IPS DF 6.9 (cell line): Measurements from ENCODE around the gene SLC6A6.
"Not testable (repeated sequence)": the region's sequence is repeated elsewhere in the genome, so short reads cannot be mapped to it uniquely, and the experiment has no call there.

ENCODE experiments used
- DNase-seq: peaks from one replicate; pipeline ENCODE4 v3.0.0-alpha.2; 2013; ENCODE audit warnings: low read depth, low spot score
- H3K27ac ChIP-seq: one replicate; pipeline ENCODE4 v1.5.1; 2013; ENCODE audit warnings: low read length, control low read depth
- H3K27me3 ChIP-seq: 2 replicates; pipeline ENCODE4 v1.6.1; 2013; ENCODE audit warnings: mild to moderate bottlenecking, low read length; ENCODE audit not compliant: control insufficient read depth, insufficient read depth
- H3K36me3 ChIP-seq: 2 replicates; pipeline ENCODE4 v1.6.1; 2013; ENCODE audit warnings: low read length; ENCODE audit not compliant: control insufficient read depth, insufficient read depth
- H3K4me1 ChIP-seq: 2 replicates; pipeline ENCODE4 v1.6.1; 2013; ENCODE audit warnings: low read length; ENCODE audit not compliant: control insufficient read depth, insufficient read depth
- H3K4me3 ChIP-seq: 2 replicates; pipeline ENCODE4 v1.5.1; 2013; ENCODE audit warnings: mild to moderate bottlenecking, low read length
- H3K9me3 ChIP-seq: 2 replicates; pipeline ENCODE4 v1.6.1; 2013; ENCODE audit warnings: low read length, inconsistent platforms; ENCODE audit not compliant: control insufficient read depth, insufficient read depth
- WGBS: extraction: QIAGEN DNeasy Blood & Tissue Kit; methylation state at CpG from one replicate; pipeline ENCODE4 v1.1.7; 2013; ENCODE audit warnings: mixed read lengths, missing lambda C conversion rate; ENCODE audit not compliant: insufficient read length, insufficient coverage; 5-methylcytosine and 5-hydroxymethylcytosine counted together

The SLC6A6 gene

DNA sequence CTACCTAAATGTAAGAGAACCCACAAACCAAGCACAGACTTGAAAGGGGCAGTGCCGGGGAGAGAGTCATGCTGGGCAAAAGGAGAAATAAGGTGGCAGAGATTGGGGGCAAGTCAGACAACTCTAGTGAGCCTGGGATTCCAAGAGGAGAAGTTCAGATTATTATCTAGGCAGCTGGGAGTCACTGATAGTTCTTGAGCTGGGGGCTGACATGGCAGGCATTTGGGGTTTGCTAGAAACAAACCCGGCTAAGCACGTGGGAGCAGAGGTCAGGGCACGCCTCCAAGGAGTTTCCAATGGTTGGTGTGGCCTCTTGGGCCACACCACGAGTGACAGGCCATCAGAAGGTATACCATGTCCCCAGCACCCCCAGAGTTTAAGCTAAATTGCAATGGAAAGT is 27.6 kb downstream of the SLC6A6 start:
- Histone ChIP-seq H3K4me3 (no peak overlapping the region), H3K9me3 (no peaks in the 10 kb centered on the region), H3K27me3 (no peaks in the 10 kb centered on the region), H3K36me3 (no peaks in the 10 kb centered on the region), H3K4me1 (peaks cover 6% of the 10 kb centered on the region), H3K27ac (no peak overlapping the region)
- no peak for DNase-seq
- no CpG with 5 or more reads among the region's 5 CpGs for WGBS

DNA sequence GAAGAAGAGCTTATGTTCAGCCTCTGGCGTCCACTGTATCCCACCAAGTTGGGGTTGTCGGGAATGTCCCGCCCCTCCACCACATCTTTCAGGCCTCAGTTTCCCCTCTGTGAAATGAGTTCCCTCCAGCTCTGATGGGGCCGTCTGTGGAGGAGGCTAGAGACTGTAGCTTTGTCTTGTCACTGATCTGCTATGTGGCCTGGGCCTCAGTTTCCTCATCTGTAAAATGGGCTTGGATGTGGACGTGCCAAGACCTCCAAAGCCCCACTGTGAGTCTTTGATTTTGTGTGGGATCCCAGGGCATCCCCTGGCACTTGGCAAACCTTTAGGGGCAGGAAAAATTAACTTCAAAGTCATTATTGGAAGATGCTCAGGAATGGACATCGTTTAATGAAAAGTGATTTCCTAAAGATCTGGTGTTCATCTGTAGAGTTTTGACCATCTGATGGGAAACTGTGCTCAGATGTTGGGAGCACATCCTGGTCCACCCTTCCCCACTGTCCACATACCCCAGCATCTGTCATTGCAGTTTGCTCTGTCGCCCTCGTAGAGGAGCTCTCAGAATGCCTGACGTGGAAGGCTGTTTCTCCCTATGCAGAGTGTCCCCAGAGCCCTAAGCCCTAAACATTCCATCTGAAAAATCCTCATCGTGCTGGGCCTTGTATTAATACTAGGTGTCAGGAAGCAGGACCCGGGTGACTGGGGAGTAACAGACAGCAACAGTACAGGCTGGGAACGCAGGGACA is 28.5 kb downstream of the SLC6A6 start:
- Histone ChIP-seq H3K36me3 (no peaks in the 10 kb centered on the region), H3K27ac (no peak overlapping the region), H3K27me3 (no peaks in the 10 kb centered on the region), H3K4me3 (no peak overlapping the region), H3K4me1 (peaks cover 3% of the 10 kb centered on the region; the same call in 1 of the 2 replicates), H3K9me3 (no peaks in the 10 kb centered on the region)
- WGBS: no CpG with 5 or more reads among the region's 12 CpGs
- DNase-seq: no peak

DNA sequence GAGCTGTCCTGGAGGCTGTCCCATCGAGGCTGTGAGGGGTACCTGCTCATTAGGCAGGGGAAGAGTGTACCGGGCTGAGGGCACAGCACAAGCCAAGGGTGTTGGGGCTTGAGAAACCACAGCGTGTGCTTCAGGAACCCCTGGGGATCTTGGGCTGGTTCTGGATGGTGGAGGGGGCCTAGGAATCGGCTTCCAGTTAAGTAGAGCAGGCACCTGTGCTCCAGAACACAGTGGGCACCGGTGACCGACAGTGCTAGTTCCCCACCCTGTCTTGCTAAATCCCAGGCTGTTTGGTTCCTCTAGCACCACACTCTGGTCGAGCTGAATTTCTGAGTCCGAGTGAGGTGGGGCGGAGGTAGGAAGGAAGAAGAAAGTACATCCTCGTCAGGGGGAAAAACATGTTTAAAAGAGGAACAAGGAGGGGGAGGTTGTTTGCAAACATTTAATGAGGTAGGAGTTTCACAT is 29.1 kb downstream of the SLC6A6 start:
- Histone ChIP-seq H3K27me3 (no peaks in the 10 kb centered on the region), H3K9me3 (no peaks in the 10 kb centered on the region), H3K36me3 (no peaks in the 10 kb centered on the region), H3K4me1 (peaks cover 3% of the 10 kb centered on the region; the same call in 1 of the 2 replicates), H3K27ac (no peak overlapping the region), H3K4me3 (no peak overlapping the region)
- no peak for DNase-seq
- WGBS: no CpG with 5 or more reads among the region's 10 CpGs

DNA sequence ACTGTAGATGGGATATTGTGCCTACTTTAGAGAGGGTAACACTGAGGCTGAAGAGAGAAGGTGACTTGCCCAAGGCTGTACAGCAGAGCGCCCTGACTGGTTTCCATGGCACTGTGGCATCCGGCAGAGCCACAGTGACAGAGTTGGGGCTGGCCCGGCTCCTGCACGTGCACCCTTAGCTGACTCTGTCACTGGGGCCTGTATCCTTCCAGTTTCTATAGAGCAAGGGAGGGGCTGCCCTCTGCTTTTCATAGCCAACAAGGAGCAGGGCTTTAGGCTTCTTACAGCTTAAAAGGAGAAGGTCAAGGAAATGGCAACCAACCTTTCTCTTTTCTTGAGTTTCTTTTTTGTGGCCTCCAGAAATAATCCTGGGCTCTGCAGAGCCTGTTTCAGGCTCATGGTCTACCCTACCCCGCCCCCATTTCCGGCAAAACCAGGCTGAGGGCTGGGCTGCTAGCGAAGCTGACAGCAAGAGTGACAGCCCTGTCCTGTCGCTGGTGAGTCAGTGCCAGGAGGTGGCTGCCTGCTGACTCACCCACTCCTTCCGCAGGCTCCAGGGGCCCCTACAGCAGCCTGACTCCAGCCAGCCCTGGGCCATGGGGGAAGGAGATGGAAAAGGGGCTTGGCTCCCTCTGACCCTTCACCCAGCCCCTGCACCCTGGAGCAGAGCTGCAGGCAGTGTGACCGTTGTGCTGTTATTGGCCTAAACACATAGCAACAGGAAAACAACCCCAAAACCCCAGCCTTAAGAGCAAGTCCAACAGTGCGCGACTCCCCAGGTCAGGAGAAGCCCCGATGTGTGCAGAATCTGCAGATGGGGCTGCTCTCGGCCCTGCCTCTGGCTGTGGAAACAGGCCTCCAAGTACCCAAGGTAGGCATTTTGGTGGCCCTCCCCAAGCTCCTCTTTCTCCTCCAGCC is 29.8 kb downstream of the SLC6A6 start:
- Histone ChIP-seq H3K9me3 (no peaks in the 10 kb centered on the region), H3K4me3 (no peak overlapping the region), H3K27ac (no peak overlapping the region), H3K36me3 (no peaks in the 10 kb centered on the region), H3K27me3 (no peaks in the 10 kb centered on the region), H3K4me1 (0 out of 2 replicates have a peak, but pooled peaks cover 1% of the 10 kb centered on the region)
- no peak for DNase-seq
- no CpG with 5 or more reads among the region's 14 CpGs for WGBS

DNA sequence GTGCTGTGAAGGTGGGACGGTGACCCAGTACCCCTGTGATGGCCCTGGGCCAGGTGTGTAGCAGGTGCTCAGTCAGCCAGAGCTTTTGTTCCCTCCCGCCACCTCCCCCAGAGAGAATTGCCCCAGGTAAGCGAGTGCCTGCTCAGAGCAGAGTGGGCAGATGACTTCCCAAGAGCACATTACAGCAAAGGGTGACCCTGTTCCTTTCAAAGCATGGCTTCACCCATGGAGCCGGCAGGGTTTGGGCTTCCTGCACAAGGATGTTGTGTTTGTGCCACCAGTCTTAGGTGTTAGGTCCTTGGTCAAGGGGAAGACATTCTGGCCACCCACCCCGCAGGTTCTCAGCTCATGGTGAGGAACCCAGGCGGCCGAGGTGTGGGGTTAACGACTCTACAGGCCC is 30.7 kb downstream of the SLC6A6 start:
- Histone ChIP-seq H3K4me1 (0 out of 2 replicates have a peak, but pooled peaks cover 1% of the 10 kb centered on the region), H3K9me3 (no peaks in the 10 kb centered on the region), H3K36me3 (no peaks in the 10 kb centered on the region), H3K4me3 (no peak overlapping the region), H3K27ac (no peak overlapping the region), H3K27me3 (no peaks in the 10 kb centered on the region)
- DNase-seq: no peak
- no CpG with 5 or more reads among the region's 8 CpGs for WGBS

- Histone ChIP-seq H3K9me3 (no peaks in the 10 kb centered on the region), H3K27me3 (no peaks in the 10 kb centered on the region), H3K4me3 (no peak overlapping the region), H3K4me1 (0 out of 2 replicates have a peak, but pooled peaks cover 1% of the 10 kb centered on the region), H3K27ac (no peak overlapping the region), H3K36me3 (no peaks in the 10 kb centered on the region)
- WGBS: no CpG with 5 or more reads among the region's 4 CpGs
- DNase-seq: no peak
Observed at GRCh38 chr3:14434126-14434497, 31.7 kb downstream of the SLC6A6 start.

DNA sequence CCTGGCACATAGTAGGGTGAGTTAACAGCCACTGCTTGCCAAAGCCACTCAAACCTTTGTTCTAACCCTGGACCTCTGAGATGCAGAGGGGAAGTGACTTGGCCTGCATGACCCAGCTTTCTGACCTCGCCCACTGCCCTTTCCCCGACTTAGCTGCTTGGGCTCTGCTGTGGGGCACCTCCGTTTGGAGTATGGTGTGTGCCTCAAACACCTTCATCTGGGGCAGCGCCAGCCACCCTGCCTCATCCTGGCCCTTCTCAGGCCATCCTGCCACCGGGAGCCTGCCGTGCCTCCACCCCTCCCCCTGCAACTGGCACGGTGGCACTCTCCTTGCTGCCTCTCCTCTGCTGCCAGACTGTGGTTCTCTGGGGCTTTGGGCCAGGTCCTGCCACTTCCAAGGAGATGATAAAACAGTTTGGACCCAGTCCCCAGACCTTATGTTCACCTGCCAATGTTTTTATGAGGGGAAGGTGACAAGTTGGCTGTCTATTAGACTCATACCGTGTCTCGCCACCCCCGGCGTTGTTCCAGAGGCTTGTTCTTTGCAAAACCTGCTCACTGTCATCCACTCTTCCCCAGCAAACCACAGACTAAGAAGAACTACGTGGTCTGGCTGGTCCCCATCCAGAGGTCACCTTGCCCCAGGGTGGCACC is 32.2 kb downstream of the SLC6A6 start:
- Histone ChIP-seq H3K27me3 (no peaks in the 10 kb centered on the region), H3K36me3 (no peaks in the 10 kb centered on the region), H3K9me3 (no peaks in the 10 kb centered on the region), H3K27ac (no peak overlapping the region), H3K4me3 (no peak overlapping the region), H3K4me1 (0 out of 2 replicates have a peak, but pooled peaks cover 1% of the 10 kb centered on the region)
- WGBS: no CpG with 5 or more reads among the region's 12 CpGs
- no peak for DNase-seq

DNA sequence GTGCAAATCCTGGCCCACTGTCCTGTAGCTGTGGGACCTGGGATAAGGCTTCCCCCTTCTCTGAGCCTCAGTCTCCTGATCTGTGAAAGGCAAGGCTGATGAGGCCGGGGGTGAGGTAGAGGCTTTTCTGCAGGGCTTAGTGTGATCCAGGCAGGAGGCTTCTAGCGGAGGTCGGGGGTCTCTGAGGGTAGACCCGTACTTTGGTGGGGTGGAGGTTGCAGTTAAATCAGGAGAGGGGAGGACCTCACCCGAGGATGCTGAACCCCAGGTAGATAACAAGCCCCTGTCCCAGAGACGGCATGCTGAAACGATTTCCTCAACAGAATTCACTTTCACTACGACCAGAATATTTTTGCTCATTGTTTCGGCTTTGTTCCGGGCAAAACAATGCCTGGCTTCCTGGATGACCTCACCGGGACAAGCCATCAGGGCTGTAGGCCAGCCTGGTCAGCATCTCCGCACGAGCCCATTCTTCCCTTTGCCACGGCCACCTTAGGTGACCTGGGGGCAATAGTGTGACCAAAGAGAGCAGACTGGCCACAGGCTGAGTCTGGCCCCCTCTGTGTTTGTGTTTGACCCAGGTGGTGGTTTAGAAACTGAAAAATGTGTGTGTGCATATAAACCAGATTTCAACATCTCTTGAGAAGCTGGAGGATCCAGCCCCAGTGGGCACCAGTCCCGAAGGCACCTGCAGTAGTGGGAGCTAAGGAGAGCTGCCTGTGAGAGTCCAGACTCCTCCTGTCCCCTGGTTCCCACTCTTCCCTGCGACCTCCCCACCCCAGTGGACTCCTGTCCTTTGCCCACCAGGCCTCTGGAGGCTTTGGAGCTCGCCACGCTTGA is 33.0 kb downstream of the SLC6A6 start:
- Histone ChIP-seq H3K36me3 (no peaks in the 10 kb centered on the region), H3K9me3 (no peaks in the 10 kb centered on the region), H3K4me3 (no peak overlapping the region), H3K27me3 (no peaks in the 10 kb centered on the region), H3K4me1 (0 out of 2 replicates have a peak, but pooled peaks cover 1% of the 10 kb centered on the region), H3K27ac (no peak overlapping the region)
- no CpG with 5 or more reads among the region's 18 CpGs for WGBS
- DNase-seq: no peak

- Histone ChIP-seq H3K27me3 (no peaks in the 10 kb centered on the region), H3K4me1 (0 out of 2 replicates have a peak, but pooled peaks cover 1% of the 10 kb centered on the region), H3K27ac (no peak overlapping the region), H3K36me3 (no peaks in the 10 kb centered on the region), H3K9me3 (no peaks in the 10 kb centered on the region), H3K4me3 (no peak overlapping the region)
- DNase-seq: no peak
Observed at GRCh38 chr3:14436954-14437281, 34.5 kb downstream of the SLC6A6 start.

DNA sequence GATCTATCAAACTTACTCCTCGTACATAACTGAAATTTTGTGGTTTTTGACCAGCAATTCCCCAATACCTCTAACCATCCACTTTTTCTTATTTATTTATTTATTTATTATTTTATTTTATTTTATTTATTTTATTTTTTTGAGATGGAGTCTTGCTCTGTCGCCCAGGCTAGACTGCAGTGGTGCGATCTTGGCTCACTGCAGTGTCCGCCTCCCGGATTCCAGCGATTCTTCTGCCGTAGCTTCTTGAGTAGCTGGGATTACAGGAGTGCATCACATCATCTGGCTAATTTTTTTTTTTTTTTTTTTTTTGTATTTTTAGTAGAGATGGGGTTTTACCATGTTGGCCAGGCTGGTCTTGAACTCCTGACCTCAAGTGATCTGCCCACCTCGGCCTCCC is 35.3 kb downstream of the SLC6A6 start:
- H3K9me3 ChIP-seq, H3K36me3 ChIP-seq, H3K27ac ChIP-seq, H3K27me3 ChIP-seq, DNase-seq, H3K4me1 ChIP-seq, H3K4me3 ChIP-seq: not testable (repeated sequence)
- 100% methylated on average over 1 of the region's 8 CpGs for WGBS
